Measurements from ENCODE around the gene PCAT7.

The PCAT7 gene

DNA sequence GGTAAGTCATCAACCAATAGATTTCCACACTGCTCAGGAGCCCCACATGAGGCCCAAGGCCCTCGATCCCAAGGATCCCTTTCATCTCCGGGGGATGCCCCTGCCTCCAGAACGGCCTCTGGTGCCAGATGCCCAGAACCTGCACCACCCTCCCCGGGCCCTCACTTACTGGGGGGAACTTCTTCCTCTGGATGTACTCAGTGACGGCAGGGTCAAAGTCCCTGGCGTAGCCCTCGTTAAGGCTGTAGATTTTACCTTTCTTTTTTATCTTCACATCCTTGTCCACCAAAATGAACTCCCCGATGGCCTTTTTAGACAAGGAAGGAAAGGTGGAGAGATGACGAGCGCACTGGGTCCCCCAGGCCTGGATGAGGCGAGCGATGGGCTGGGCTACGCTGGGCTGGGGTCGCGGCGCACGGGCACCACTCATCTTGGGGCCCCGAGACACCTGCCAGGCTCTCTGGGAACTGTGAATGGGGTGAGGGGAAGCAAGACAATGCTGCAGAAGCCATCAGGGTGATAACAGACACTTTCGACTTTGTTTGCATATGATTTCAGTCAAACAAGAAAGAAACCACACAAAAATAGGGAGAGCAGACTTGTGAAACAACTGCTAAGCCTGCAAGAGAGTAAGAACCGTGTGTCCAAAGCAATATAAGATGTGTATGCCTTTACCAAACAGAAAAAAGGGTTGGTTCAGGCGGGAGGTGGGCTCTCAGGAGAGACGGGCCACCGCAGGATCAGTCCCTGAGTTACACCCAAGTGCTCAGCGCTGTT is 52.0 kb downstream of the PCAT7 start:
- no peak for DNase-seq

DNA sequence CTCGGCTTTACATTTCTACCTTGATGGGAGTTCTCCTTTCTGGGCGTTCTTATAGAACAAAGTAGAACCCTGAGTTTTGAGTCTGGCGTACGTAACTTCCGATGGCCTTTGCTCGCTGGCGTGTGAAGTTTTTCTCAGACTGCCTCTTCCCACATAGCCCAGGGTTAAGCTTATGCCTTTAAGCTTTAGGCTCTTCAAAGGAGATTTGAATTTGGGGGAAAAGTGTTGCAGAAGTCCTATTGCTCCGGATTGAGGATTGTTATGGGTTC is 52.5 kb downstream of the PCAT7 start:
- no peak for DNase-seq

DNA sequence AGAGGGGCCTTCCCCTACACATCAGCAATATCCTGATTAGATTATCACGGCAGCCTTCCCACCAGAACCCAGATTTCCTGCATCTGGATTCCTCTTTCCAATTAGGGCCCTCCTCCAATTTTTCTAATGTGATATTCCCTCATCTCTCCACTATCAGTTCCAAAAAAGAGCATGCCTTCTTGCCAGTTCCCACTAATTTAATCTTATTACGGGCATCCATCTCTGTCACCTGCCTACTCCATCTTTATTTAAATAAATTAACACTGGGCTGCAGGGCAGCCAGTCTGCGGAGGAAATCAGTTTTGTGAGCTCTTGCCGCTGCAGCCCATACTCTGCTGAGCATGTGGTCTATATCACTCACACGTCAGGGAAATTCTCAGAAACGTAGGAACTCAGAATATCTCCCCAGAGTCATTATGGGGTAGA is 55.3 kb downstream of the PCAT7 start:
- no peak for DNase-seq

DNA sequence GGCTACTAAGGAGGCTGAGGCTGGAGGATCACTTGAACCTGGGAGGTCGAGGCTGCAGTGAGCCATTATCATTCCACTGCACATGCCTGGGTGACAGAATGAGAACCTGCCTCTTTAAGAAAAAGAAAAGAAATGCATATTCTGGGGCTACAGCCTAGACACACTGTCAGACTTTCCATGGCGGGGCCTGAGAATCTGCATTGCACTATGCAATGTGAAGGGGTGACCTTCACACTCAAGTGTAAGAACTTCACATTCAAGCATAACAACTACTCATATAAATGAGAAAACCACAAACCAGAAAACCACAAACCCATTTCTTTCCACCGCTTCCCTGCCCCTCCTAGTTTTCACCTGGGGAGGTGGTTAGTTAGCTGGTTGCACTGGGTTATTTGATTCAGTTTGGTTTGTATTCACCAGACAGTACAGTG is 56.8 kb downstream of the PCAT7 start:
- DNase-seq = no peak

DNA sequence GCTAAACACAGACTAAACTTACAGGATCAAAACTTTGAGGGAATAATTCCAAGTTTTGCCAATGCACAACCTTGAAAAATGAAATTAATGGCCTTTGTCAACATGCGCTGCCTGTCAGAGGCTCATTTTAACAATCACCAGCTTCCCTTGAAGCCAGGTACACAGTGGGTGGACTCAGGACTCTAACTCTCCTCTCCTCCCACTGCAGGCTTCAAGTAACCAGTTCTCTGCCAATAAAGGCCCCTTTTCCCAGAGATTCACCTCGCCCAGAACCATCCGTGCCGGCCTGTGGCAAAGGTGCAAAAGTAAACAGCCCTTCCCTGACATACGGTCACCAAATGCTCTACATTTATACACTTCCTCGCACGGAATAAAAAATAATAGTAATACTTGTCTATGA is 57.2 kb downstream of the PCAT7 start:
- no peak for DNase-seq

DNA sequence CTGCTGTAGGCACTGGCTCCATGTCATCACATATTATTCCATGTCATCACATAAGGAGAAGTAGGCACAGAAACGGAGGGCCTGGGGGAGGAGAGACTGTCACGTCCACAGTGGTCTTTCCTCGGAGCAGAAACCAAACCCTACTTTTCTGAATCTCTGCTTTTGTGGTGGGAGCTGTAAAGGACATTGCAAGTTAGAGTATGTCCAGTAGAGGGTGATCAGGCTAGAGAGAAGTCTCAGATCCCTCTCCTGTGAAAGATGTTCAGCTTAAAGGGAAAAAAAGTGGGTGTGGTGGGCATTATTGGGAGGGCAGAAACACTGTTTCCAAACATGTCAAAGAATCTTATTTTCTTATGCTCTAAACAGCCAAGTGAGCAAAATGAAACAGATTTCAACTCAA is 58.1 kb downstream of the PCAT7 start:
- DNase-seq = no peak

DNA sequence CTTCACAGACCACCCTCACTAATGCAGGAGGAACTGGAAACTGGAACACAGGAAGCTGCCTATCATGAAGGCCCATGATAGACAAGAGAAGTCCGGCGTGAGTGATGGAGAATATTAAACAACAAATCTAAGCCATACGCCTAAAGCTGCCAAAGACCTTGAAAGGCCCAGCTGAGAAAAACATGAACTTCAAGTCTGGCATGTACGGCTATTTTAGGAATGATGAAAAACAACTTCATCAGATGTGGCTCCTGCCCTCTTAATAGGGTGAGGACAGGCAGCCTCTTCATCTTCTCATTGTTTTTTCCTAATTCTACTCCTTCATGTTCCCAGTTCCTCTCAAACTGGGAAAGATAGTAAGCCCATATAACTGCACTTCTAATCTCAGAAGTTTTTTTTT is 64.1 kb downstream of the PCAT7 start:
- DNase-seq = no peak

All from DMS79 (cell line).